ENCODE results near the gene ZNF638.

GRCh38 chr2:71346065-71346464, 14.5 kb downstream of the ZNF638 start:
- TF ChIP-seq CTCF (IDR thresholded peaks at IDR 0.05; ENCODE audit: low read length) (no peak), EZH2 (IDR thresholded peaks at IDR 0.05; ENCODE audit: borderline replicate concordance, low read length) (no peak)

Measured in OCI-LY1 (cell line).